ENCODE results near the gene PABPN1L.

DNA sequence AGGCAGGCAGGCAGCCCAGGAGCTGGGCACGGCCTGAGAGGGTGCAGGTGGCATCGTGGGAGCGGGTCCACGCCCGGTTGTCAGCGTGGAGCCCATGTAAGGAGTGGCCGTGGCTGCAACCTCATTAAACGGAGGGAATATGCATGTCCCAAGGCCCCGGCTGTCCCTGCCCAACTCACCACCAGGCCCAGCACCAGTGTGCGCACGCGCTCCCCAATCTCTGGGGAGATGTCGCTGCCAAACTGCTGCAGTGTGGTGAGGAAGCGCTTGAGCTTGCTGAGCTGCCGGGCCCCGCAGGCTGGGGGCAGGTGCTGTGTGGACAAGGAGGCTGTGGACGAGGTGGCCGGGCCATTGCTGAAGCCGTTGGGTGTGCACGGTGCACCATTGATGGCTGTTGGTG lies 25.6 kb upstream of the PABPN1L start:
- no peak for TF ChIP-seq ATF2 (CRISPR knock-in tag; IDR thresholded peaks at IDR 0.05)
- no peak for TF ChIP-seq PPARD (CRISPR knock-in tag; IDR thresholded peaks at IDR 0.05)
- no peak for TF ChIP-seq ZNF232 (CRISPR knock-in tag; IDR thresholded peaks at IDR 0.05)
- TF ChIP-seq, protein P1, sequence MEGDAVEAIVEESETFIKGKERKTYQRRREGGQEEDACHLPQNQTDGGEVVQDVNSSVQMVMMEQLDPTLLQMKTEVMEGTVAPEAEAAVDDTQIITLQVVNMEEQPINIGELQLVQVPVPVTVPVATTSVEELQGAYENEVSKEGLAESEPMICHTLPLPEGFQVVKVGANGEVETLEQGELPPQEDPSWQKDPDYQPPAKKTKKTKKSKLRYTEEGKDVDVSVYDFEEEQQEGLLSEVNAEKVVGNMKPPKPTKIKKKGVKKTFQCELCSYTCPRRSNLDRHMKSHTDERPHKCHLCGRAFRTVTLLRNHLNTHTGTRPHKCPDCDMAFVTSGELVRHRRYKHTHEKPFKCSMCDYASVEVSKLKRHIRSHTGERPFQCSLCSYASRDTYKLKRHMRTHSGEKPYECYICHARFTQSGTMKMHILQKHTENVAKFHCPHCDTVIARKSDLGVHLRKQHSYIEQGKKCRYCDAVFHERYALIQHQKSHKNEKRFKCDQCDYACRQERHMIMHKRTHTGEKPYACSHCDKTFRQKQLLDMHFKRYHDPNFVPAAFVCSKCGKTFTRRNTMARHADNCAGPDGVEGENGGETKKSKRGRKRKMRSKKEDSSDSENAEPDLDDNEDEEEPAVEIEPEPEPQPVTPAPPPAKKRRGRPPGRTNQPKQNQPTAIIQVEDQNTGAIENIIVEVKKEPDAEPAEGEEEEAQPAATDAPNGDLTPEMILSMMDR (IDR thresholded peaks at IDR 0.05 in 2 of 3, conservative IDR thresholded peaks at IDR 0.05 in 1 of 3; ENCODE audit: insufficient read depth in 2 of 3, low read depth in 1 of 3, low read length in 3 of 3): no peak

Data from K562 (cell line).